ENCODE measurements around the gene EFCAB11.

GRCh38 chr14:89807151-89807550, 147.4 kb downstream of the EFCAB11 start:
- TF ChIP-seq CTCF (IDR thresholded peaks at IDR 0.05) (no peak), POLR2AphosphoS5 (IDR thresholded peaks at IDR 0.05) (no peak)
